ENCODE measurements around the gene GINS2. TPM values are rescaled to one million over a fixed set of nuclear protein-coding genes. Genes with fewer than 3 reads are reported as not detected.

GINS2 gene
- total and polyA plus RNA-seq, 4 experiments from 2014 or later, result 0.55 to 1.4 (median 1.2) TPM

DNA sequence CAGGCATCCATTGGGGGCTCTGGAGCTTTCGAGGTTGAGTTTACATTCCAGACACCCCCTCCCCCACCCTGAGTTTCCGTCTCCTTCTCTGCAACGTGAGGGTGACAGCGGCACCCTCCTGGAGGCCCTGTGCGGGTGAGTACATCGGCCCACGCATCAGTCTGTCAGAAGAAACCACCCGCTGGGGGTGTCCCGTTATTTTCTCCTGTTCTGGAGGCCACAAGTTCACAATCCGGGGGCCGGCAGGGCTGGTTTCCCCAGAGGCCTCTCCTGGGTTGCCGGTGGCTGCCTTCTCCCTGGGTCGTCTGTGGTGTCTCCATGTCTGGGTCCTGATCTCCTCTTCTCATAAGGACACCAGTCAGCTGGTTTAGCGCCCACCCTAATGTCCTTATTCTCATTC lies 39.9 kb downstream of the GINS2 start:
- no peaks in the 10 kb centered on the region for H3K27me3 Mint-ChIP-seq

DNA sequence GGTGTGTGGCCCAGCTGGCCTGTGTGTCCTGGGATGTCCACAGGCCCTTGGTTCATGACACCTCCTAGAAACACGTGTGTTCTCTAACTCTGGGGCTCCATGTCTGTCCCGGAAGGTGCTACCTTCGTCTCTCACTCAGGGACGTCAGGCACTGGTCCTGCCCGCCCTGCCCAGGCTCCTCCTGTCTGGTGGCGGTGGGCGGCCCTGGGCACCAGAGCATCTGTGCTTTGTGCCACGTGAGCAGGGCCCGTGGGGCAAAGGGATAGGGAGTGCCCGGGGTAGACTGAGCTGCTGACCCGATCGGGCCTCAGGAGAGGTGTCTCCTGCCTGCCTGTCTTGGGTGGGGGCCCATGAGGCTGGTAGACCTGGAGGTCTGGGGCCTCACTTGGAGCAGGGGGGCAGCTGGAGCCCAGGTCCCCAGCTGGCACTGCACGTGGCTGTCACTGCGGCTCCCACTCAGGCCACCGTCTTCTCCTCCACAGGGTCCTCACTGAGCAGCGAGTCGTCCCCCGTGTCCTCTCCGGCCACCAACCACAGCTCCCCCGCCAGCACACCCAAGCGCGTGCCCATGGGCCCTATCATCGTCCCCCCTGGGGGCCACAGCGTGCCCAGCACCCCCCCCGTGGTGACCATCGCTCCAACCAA lies 40.6 kb downstream of the GINS2 start:
- Mint-ChIP-seq H3K4me1 (peaks cover 11 to 24% (median 14%) of the 10 kb centered on the region in 4 donors), H3K36me3 (peaks cover 3 to 19% of the 10 kb centered on the region in 2 donors), H3K9me3 (peaks cover 0 to 3% (median 0%) of the 10 kb centered on the region in 8 donors), H3K27ac (no peak overlapping the region), H3K27me3 (no peaks in the 10 kb centered on the region), H3K4me3 (no peak overlapping the region)
- no peaks in the 10 kb centered on the region for H3K9me3 ChIP-seq (ENCODE audit: control insufficient read depth in 1 of 2, low read length in 2 of 2)
- CTCF ChIA-PET (ENCODE audit: partially characterized antibody), result interaction anchor here (0.6 kb wide), 1 partner anchor 10 kb away, joined by 3 read pairs; no protein-coding TSS in a partner anchor
- DNase-seq, result peak in 1 of 5 donors; percentile 14
- H3K27ac ChIP-seq (ENCODE audit: low read depth, low read length), result no peak overlapping the region
- POLR2A ChIA-PET (ENCODE audit: partially characterized antibody), result no interaction called here
- H3K27me3 ChIP-seq (ENCODE audit: insufficient read depth, low read length), result no peaks in the 10 kb centered on the region
- intact Hi-C loops (cut with micrococcal nuclease), result no loop called here
- no peaks in the 10 kb centered on the region for H3K36me3 ChIP-seq (ENCODE audit: insufficient read depth, low read length)
- no peak overlapping the region for H3K4me3 ChIP-seq (ENCODE audit: low read length in 2 of 2)
- H3K4me1 ChIP-seq (ENCODE audit: insufficient read depth, low read length), result peaks cover 5% of the 10 kb centered on the region

More for the DNA sequence above, 39.9 kb downstream of the GINS2 start:
- Histone ChIP-seq H3K4me3 (ENCODE audit: low read length in 2 of 2) (no peak overlapping the region), H3K9me3 (ENCODE audit: control insufficient read depth in 1 of 2, low read length in 2 of 2) (no peaks in the 10 kb centered on the region), H3K27me3 (ENCODE audit: insufficient read depth, low read length) (no peaks in the 10 kb centered on the region), H3K27ac (ENCODE audit: low read depth, low read length) (no peak overlapping the region), H3K36me3 (ENCODE audit: insufficient read depth, low read length) (no peaks in the 10 kb centered on the region), H3K4me1 (ENCODE audit: insufficient read depth, low read length) (peaks cover 5% of the 10 kb centered on the region)
- POLR2A ChIA-PET (ENCODE audit: partially characterized antibody), result no interaction called here
- Mint-ChIP-seq H3K36me3 (peaks cover 3 to 19% of the 10 kb centered on the region in 2 donors), H3K9me3 (peaks cover 0 to 3% (median 0%) of the 10 kb centered on the region in 8 donors), H3K4me3 (no peak overlapping the region), H3K27ac (peak overlapping the region in 2 of 7 donors; percentile 57 to 72), H3K4me1 (peaks cover 11 to 24% (median 14%) of the 10 kb centered on the region in 4 donors)
- intact Hi-C loops (cut with micrococcal nuclease), result no loop called here
- peak in 1 of 5 donors; percentile 23 for DNase-seq
- CTCF ChIA-PET (ENCODE audit: partially characterized antibody), result interaction anchor here (0.6 kb wide), 1 partner anchor 9 kb away, joined by 3 read pairs; no protein-coding TSS in a partner anchor

DNA sequence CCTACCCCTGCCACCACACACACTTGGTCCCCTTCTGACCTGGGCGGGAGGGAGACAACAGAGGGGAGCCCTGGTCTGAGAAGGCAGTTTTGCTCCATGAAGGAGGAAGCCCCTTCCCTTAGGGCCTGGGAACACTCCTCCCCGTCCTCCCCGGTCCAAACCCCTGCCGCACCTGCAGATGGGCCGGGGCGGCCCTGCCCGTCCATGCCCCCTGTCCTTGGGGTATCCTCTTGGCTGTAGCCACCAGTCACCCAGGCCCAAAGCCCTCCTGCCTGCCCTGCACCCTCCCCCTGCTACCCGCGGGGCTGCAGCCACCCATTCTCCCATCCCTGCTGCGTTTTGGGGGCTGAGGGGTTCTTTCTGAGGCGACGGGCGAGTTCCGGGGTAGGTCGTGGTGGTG lies 41.8 kb downstream of the GINS2 start:
- Histone ChIP-seq H3K9me3 (ENCODE audit: control insufficient read depth in 1 of 2, low read length in 2 of 2) (no peaks in the 10 kb centered on the region), H3K27ac (ENCODE audit: low read depth, low read length) (no peak overlapping the region), H3K36me3 (ENCODE audit: insufficient read depth, low read length) (no peaks in the 10 kb centered on the region), H3K4me1 (ENCODE audit: insufficient read depth, low read length) (peaks cover 5% of the 10 kb centered on the region), H3K27me3 (ENCODE audit: insufficient read depth, low read length) (no peaks in the 10 kb centered on the region), H3K4me3 (ENCODE audit: low read length in 2 of 2) (no peak overlapping the region)
- Mint-ChIP-seq H3K4me3 (no peak overlapping the region), H3K27me3 (no peaks in the 10 kb centered on the region), H3K4me1 (peaks cover 12 to 30% (median 14%) of the 10 kb centered on the region in 4 donors), H3K9me3 (no peaks in the 10 kb centered on the region), H3K36me3 (peaks cover 3 to 13% of the 10 kb centered on the region in 2 donors), H3K27ac (peak overlapping the region in 1 of 7 donors; percentile 18)
- peak in 1 of 5 donors; percentile 20 for DNase-seq
- ChIA-PET CTCF (ENCODE audit: partially characterized antibody) (no interaction called here), POLR2A (ENCODE audit: partially characterized antibody) (no interaction called here)
- intact Hi-C loops (cut with micrococcal nuclease), result no loop called here

DNA sequence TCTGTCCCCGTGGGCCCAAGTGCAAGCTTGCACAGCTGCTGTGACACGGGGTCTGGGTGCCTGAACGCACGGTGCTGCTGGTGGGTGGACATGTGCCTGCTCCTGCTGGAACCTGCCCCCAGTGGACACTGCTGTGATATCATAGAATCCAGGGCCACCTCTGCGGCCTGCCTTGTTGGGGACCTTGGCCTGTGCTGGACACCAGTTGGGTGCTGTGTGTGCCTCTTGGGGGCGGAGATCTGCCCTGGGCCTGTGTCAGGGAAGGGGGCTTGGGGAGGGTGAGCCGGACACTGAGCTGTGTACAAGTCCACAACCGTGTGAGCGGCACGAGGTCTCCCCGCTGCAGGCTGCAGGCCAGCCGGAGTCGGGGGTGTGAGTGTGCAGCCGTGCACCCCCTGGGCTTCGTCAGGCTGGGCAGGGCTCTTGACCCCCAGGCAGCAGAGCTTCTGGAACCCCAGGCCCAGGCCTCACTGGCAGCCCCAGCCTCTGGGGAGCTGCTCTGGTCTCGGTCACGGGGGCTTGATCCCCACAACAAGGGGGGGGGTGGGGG lies 42.3 kb downstream of the GINS2 start:
- intact Hi-C loops (cut with micrococcal nuclease), result no loop called here
- H3K27me3 Mint-ChIP-seq, result no peaks in the 10 kb centered on the region
- H3K27me3 ChIP-seq (ENCODE audit: insufficient read depth, low read length), result no peaks in the 10 kb centered on the region
- no peak overlapping the region for H3K27ac Mint-ChIP-seq
- no peak overlapping the region for H3K4me3 Mint-ChIP-seq
- DNase-seq, result peak in 1 of 5 donors; percentile 13
- no peak overlapping the region for H3K4me3 ChIP-seq (ENCODE audit: low read length in 2 of 2)
- H3K36me3 Mint-ChIP-seq, result peaks cover 3 to 11% of the 10 kb centered on the region in 2 donors
- no peaks in the 10 kb centered on the region for H3K9me3 Mint-ChIP-seq
- POLR2A ChIA-PET (ENCODE audit: partially characterized antibody), result no interaction called here
- CTCF ChIA-PET (ENCODE audit: partially characterized antibody), result no interaction called here
- H3K4me1 Mint-ChIP-seq, result peaks cover 12 to 30% (median 14%) of the 10 kb centered on the region in 4 donors
- no peaks in the 10 kb centered on the region for H3K9me3 ChIP-seq (ENCODE audit: control insufficient read depth in 1 of 2, low read length in 2 of 2)
- no peaks in the 10 kb centered on the region for H3K36me3 ChIP-seq (ENCODE audit: insufficient read depth, low read length)
- peaks cover 5% of the 10 kb centered on the region for H3K4me1 ChIP-seq (ENCODE audit: insufficient read depth, low read length)
- H3K27ac ChIP-seq (ENCODE audit: low read depth, low read length), result no peak overlapping the region

DNA sequence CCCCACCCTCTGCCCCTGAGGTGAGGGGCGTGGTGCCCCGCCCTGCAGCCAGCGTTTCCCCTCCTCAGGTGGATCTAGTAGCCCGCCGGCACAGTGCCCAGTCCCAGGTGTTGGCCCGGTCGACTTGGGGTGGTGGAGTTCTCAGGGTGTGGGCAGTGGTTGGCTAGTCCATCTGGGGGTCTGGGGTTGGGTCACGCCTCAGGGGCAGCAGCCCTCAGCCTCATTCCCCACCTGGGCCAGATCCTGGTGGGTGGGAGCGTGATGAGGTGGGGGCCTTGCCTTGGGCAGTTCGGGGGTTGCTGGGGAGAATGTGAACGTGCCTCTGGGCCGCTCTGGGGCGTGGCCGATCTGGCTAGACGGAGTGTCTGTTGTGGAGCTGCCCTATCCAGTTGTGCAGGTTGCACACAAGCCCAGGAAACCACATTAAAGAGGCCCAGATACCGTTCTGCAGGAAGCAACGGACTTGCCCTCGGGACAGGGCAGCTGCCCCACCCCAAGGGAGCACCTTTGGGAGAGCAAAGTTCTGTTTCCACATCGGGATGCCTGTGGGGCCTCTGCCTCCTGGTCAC lies 43.6 kb downstream of the GINS2 start:
- Histone ChIP-seq H3K27ac (ENCODE audit: low read depth, low read length) (no peak overlapping the region), H3K4me3 (ENCODE audit: low read length in 2 of 2) (no peak overlapping the region), H3K36me3 (ENCODE audit: insufficient read depth, low read length) (no peaks in the 10 kb centered on the region), H3K9me3 (ENCODE audit: control insufficient read depth in 1 of 2, low read length in 2 of 2) (no peaks in the 10 kb centered on the region), H3K27me3 (ENCODE audit: insufficient read depth, low read length) (no peaks in the 10 kb centered on the region), H3K4me1 (ENCODE audit: insufficient read depth, low read length) (peaks cover 5% of the 10 kb centered on the region)
- H3K36me3 Mint-ChIP-seq, result peaks cover 3 to 11% of the 10 kb centered on the region in 2 donors
- CTCF ChIA-PET (ENCODE audit: partially characterized antibody), result no interaction called here
- no peak for DNase-seq
- H3K4me1 Mint-ChIP-seq, result peaks cover 12 to 30% (median 14%) of the 10 kb centered on the region in 4 donors
- H3K9me3 Mint-ChIP-seq, result no peaks in the 10 kb centered on the region
- POLR2A ChIA-PET (ENCODE audit: partially characterized antibody), result no interaction called here
- peak overlapping the region in 2 of 7 donors; percentile 42 to 62 for H3K27ac Mint-ChIP-seq
- intact Hi-C loops (cut with micrococcal nuclease), result no loop called here
- no peak overlapping the region for H3K4me3 Mint-ChIP-seq
- H3K27me3 Mint-ChIP-seq, result no peaks in the 10 kb centered on the region

DNA sequence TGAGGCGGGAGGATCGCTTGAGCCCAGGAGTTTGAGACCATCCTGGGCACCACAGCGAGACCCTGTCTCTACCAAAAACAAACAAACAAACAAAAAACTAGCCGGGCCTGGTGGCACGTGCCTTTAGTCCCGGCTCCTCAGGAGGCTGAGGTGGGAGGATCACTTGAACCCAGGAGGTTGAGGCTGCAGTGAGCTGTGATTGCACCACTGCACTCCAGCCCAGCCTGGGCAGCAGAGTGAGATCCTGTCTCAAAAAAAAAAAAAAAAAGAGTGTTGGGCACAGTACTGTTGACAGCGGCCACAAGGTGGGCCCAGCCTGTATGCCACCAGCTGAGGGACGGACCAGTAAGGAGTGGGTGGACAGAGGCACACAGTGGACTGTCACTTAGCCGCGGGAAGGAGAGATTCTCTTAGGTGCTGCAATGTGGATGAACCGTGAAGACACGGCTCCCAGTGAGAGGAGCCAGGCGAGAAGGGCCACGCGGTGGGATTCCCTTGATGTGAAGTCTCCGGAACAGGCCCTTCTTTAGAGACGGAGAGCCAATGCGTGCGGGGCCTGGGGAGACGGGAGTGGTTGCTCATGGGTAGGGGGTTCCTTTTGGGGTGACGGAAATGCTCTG lies 44.6 kb downstream of the GINS2 start:
- Mint-ChIP-seq H3K36me3 (peaks cover 3 to 11% of the 10 kb centered on the region in 2 donors), H3K9me3 (no peaks in the 10 kb centered on the region), H3K27me3 (no peaks in the 10 kb centered on the region), H3K4me1 (peaks cover 12 to 30% (median 14%) of the 10 kb centered on the region in 4 donors), H3K27ac (peak overlapping the region in 4 of 7 donors; percentile 22 to 84 (median 46)), H3K4me3 (no peak overlapping the region)
- intact Hi-C loops (cut with micrococcal nuclease), result no loop called here
- Histone ChIP-seq H3K27ac (ENCODE audit: low read depth, low read length) (no peak overlapping the region), H3K36me3 (ENCODE audit: insufficient read depth, low read length) (no peaks in the 10 kb centered on the region), H3K9me3 (ENCODE audit: control insufficient read depth in 1 of 2, low read length in 2 of 2) (no peaks in the 10 kb centered on the region), H3K27me3 (ENCODE audit: insufficient read depth, low read length) (no peaks in the 10 kb centered on the region), H3K4me1 (ENCODE audit: insufficient read depth, low read length) (peaks cover 5% of the 10 kb centered on the region), H3K4me3 (ENCODE audit: low read length in 2 of 2) (no peak overlapping the region)
- CTCF ChIA-PET (ENCODE audit: partially characterized antibody), result no interaction called here
- POLR2A ChIA-PET (ENCODE audit: partially characterized antibody), result no interaction called here
- DNase-seq, result no peak

DNA sequence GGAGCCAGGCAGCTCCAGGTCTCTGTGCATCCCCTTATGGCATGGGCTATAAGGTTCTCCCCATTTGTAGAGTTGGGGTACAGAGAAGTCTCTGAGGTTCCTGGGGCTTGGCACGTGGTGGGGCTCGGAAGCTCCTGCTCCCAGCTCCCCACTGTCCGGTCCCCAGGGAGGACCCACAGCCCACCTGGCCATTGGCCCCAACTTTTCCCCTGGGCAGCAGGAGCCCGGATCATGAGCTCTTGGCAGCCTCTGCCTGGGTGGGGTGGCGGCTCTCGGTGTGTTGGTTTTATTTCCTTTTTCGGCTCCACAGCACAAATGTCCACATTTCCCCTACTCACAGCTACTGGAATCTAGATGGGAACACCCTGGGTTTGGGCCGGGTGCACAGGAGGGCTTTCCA lies 45.1 kb downstream of the GINS2 start:
- no peaks in the 10 kb centered on the region for H3K27me3 Mint-ChIP-seq
- ChIA-PET CTCF (ENCODE audit: partially characterized antibody) (no interaction called here), POLR2A (ENCODE audit: partially characterized antibody) (no interaction called here)

More for the DNA sequence above, 45.1 kb downstream of the GINS2 start:
- no peaks in the 10 kb centered on the region for H3K27me3 ChIP-seq (ENCODE audit: insufficient read depth, low read length)
- Mint-ChIP-seq H3K27ac (no peak overlapping the region), H3K4me1 (peaks cover 10 to 30% (median 13%) of the 10 kb centered on the region in 4 donors), H3K4me3 (no peak overlapping the region), H3K9me3 (no peaks in the 10 kb centered on the region), H3K36me3 (peaks cover 0 to 6% of the 10 kb centered on the region in 2 donors)
- H3K36me3 ChIP-seq (ENCODE audit: insufficient read depth, low read length), result no peaks in the 10 kb centered on the region
- no peak overlapping the region for H3K4me3 ChIP-seq (ENCODE audit: low read length in 2 of 2)
- no peaks in the 10 kb centered on the region for H3K9me3 ChIP-seq (ENCODE audit: control insufficient read depth in 1 of 2, low read length in 2 of 2)
- intact Hi-C loops (cut with micrococcal nuclease), result no loop called here
- H3K4me1 ChIP-seq (ENCODE audit: insufficient read depth, low read length), result peaks cover 5% of the 10 kb centered on the region
- H3K27ac ChIP-seq (ENCODE audit: low read depth, low read length), result no peak overlapping the region
- DNase-seq, result no peak

Measured in CD4-positive, alpha-beta memory T cell (primary cell).